ENCODE measurements around the gene AMOTL1. TPM values are rescaled to one million over a fixed set of nuclear protein-coding genes. Genes with fewer than 3 reads are reported as not detected.

Gene AMOTL1
- total RNA-seq, 1 donor from 2014 or later: 32.6 TPM

DNA sequence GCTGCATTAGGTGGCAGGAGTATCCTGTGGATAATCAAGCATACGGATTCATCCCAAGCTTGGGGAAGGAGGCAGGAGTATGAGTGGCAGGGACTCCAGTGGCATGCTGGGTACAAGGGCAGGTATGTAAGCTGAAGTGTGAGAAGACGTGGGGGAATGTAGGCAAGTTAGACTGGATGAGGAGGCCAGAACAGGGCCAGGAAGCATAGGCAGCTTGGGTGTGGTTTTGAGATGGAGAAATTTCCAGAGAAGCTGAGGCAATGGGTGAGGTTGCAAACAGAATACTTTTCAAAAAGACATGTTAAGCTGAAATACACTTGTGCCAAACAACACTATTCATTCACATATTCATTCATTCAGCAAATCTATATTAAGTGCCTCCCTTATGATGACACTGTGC is 43.1 kb upstream of the AMOTL1 start:
- H3K27me3 ChIP-seq: no peaks in the 10 kb centered on the region
- no peaks in the 10 kb centered on the region for H3K4me1 ChIP-seq
- TF ChIP-seq, protein P1, sequence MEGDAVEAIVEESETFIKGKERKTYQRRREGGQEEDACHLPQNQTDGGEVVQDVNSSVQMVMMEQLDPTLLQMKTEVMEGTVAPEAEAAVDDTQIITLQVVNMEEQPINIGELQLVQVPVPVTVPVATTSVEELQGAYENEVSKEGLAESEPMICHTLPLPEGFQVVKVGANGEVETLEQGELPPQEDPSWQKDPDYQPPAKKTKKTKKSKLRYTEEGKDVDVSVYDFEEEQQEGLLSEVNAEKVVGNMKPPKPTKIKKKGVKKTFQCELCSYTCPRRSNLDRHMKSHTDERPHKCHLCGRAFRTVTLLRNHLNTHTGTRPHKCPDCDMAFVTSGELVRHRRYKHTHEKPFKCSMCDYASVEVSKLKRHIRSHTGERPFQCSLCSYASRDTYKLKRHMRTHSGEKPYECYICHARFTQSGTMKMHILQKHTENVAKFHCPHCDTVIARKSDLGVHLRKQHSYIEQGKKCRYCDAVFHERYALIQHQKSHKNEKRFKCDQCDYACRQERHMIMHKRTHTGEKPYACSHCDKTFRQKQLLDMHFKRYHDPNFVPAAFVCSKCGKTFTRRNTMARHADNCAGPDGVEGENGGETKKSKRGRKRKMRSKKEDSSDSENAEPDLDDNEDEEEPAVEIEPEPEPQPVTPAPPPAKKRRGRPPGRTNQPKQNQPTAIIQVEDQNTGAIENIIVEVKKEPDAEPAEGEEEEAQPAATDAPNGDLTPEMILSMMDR (IDR thresholded peaks at IDR 0.05): no peak
- intact Hi-C loops (cut with DNase I): no loop called here
- no peaks in the 10 kb centered on the region for H3K36me3 ChIP-seq
- no peak overlapping the region for H3K4me3 ChIP-seq
- DNase-seq (ENCODE audit: low spot score in 2 of 2): no peak
- H3K9me3 ChIP-seq: no peaks in the 10 kb centered on the region
- H3K27ac ChIP-seq: no peak overlapping the region

GRCh38 chr11:94727819-94728218 is 40.3 kb upstream of the AMOTL1 start:
- intact Hi-C loops (cut with DNase I): no loop called here
- TF ChIP-seq, protein P1 (IDR thresholded peaks at IDR 0.05): no peak
- no peaks in the 10 kb centered on the region for H3K27me3 ChIP-seq

DNA sequence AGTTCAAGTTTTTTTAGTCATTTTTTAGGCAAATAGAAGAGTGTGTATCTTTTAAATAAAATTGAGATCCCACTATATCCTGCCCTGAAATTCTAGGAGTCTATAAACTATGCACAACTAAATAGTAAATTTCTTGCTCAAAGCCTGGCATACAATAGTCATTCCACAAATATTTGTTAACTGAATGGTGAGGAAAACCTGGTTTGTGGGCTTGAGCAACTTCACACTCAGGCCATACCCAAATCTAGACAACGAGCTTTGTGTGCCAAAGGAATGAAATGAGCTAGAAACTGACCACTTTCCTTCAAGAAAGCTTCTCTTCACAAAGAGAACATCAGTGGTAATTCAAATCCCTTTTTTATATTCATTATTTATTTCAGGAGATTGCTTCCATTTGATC is 39.6 kb upstream of the AMOTL1 start:
- intact Hi-C loops (cut with DNase I): no loop called here
- TF ChIP-seq, protein P1 (IDR thresholded peaks at IDR 0.05): no peak

More at GRCh38 chr11:94727819-94728218, 40.3 kb upstream of the AMOTL1 start:
- DNase-seq (ENCODE audit: low spot score in 2 of 2): no peak
- Histone ChIP-seq H3K27ac (no peak overlapping the region), H3K36me3 (no peaks in the 10 kb centered on the region), H3K9me3 (no peaks in the 10 kb centered on the region), H3K4me1 (no peaks in the 10 kb centered on the region), H3K4me3 (no peak overlapping the region)

DNA sequence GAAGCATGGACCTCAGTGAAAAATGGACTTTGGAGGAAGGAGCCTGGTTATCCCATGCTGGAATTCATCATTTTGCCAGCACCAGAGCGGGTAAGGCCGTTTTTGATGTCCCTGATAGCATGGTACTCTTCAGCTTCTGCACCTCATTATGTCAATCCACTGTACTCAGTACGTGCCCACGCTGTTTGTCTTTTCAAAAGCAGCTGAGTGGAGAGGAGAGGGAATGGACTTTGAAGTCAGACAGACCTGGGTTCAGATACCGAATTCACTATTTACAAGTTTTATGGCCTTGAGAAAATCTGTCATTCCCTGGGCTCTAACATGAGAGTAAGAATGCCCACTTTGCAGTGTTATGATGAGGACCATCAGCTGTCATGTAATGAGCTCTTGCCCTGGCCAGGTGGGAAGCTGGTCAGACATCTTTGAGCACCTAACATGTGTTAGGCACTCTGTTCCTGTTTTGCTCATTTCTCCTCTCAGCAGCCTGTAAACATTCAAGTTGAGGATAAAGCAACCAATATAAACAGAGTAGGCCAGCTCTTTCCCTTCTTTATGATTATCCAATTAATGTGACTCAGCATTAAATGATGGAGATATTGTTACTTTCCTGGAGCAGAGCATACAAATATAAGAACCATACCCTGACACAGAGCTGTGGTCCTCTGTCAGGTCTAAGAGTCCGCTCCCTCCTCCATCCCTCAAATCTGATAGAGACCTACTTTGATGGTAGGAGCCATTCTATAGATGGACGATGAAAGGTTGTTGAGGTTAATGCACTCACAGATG is 39.0 kb upstream of the AMOTL1 start:
- Histone ChIP-seq H3K4me1 (no peaks in the 10 kb centered on the region), H3K9me3 (no peaks in the 10 kb centered on the region), H3K36me3 (no peaks in the 10 kb centered on the region), H3K27me3 (no peaks in the 10 kb centered on the region), H3K4me3 (no peak overlapping the region), H3K27ac (no peak overlapping the region)
- intact Hi-C loops (cut with DNase I): no loop called here
- TF ChIP-seq, protein P1 (IDR thresholded peaks at IDR 0.05): no peak
- no peak for DNase-seq (ENCODE audit: low spot score in 2 of 2)

More for the DNA sequence above, 39.6 kb upstream of the AMOTL1 start:
- Histone ChIP-seq H3K4me1 (no peaks in the 10 kb centered on the region), H3K36me3 (no peaks in the 10 kb centered on the region), H3K27me3 (no peaks in the 10 kb centered on the region), H3K9me3 (no peaks in the 10 kb centered on the region), H3K27ac (no peak overlapping the region), H3K4me3 (no peak overlapping the region)
- DNase-seq (ENCODE audit: low spot score in 2 of 2): no peak

- H3K27me3 ChIP-seq: no peaks in the 10 kb centered on the region
- intact Hi-C loops (cut with DNase I): no loop called here
- no peaks in the 10 kb centered on the region for H3K9me3 ChIP-seq
- no peaks in the 10 kb centered on the region for H3K4me1 ChIP-seq
- no peaks in the 10 kb centered on the region for H3K36me3 ChIP-seq
- TF ChIP-seq, protein P1 (IDR thresholded peaks at IDR 0.05): no peak
- H3K27ac ChIP-seq: no peak overlapping the region
- no peak overlapping the region for H3K4me3 ChIP-seq
- no peak for DNase-seq (ENCODE audit: low spot score in 2 of 2)
Observed at GRCh38 chr11:94730153-94730552, 38.0 kb upstream of the AMOTL1 start.
